HG02798 (cell line): ENCODE data around the gene EIF4G2.

Experiments
- ATAC-seq: cut with Tn5 transposase; IDR thresholded peaks from one replicate; pipeline ENCODE4 v1.9.1; 2021; ENCODE audit warnings: mild to moderate bottlenecking; ENCODE audit not compliant: unreplicated experiment, poor library complexity

The EIF4G2 gene

DNA sequence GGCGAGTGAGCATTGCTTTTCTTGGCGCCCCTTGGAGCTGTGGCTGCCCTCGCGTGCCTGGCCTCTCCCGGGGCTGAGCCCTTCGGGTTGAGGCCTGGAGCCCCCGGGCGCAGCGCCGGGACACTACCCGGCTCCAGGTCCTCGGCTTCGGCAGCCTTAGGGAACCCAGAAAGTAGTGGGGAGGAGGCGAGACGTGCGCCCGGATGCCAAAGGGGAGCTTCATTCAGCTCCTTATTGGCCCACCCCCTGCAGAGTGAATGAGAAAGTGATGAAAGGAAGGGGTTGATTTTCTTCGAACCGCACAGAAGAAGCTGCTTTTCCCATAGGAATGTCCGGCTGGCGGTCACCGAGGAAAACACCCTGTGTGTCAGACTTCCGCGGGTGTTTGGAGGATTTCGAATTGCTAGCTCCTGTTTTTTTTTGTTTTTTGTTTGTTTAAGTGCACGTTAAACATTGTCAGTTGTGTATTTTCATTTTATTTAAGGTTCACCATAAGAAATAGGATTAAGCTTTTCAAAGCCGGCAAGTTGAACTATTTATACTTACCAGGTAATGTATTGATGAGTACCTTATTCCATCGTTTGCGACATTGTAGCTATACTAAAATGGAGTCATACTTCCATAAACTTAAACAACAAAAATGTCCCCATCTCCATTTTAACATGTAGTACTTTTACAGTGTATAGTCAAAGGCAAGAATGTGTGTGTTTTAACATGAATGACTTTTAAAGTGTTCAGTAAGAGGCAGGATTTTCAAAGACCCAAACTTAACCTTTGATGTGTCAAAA is 841 bp upstream of the EIF4G2 start:
- peak; percentile 17 for ATAC-seq

GRCh38 chr11:10808235-10808552 is 532 bp downstream of the EIF4G2 start:
- peak; percentile 3 for ATAC-seq

DNA sequence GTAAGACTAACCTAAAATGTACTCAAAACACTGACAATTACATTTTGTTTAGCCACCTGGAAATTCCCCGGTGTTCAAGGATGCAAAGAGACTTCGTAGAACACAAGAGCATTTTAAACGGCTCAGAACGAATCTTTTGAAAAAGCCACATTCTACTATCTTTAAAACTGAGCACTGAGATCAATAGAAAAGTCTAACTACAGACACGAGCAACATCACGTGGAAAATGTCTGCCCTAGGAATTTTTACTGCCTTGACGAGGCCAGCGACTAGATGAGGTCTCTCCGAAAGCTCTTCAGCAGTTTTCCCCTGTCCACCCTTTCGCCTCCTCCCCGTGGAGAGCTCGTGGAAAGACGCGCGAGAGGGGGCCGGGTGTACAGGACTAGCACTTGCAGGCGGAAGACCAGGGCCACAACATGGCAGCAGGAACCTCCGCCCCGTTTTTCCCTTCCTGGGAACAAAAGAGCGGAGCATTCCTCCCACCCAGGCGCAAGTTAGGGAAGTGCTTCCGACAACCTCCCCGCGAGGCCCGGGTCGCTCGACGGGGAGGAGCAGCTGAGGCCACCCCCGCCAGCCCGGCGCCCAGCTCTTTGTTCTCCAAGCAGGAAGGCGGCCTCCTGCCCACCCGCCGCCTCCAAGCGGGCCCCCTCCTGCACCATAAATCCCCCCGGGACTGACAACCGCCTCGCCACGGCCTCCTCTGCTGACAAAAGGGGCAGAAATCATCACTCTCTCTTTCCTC is 1.1 kb downstream of the EIF4G2 start:
- ATAC-seq, result peak; percentile 7

GRCh38 chr11:10806206-10806605 is 2.5 kb downstream of the EIF4G2 start:
- ATAC-seq, result no peak

DNA sequence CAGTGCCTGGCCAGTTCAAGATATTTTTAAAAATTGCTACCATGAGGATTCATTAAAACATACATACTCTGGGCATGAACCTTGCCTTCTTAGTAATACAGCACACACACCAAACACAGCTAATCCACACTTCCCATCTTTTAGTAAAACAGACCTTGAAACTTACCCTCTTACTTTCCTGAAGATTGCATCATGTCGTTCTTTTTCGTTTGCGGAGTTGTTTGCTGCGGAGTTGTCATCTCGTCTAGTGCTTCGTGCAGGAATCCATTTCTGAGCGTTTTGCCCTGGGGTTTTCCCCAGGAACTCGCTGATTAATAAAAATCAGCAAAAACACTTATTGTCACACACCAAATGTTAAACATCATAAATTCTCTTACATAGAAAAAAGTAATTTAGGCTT is 3.0 kb downstream of the EIF4G2 start:
- no peak for ATAC-seq

DNA sequence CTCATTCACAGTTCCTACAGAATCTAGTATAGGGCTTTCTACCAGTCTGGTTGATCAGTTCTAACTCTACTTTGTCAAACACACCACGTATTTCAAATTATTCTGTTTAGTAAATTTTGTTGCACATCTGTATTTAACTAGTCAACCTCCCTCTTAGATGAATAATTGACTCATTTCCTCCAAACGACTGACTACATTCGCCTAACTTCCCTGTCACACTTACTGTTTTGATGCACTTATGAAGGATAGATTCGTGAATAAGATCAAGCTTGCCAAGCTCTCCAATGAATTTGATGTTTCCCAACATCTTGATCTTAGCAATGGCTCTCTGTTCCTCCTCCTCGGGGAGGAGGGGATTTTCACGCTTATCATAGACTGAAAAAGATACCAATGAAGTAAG is 5.0 kb downstream of the EIF4G2 start:
- no peak for ATAC-seq

- no peak for ATAC-seq
These were observed 8.4 kb downstream of the EIF4G2 start for GRCh38 chr11:10800292-10800691.

DNA sequence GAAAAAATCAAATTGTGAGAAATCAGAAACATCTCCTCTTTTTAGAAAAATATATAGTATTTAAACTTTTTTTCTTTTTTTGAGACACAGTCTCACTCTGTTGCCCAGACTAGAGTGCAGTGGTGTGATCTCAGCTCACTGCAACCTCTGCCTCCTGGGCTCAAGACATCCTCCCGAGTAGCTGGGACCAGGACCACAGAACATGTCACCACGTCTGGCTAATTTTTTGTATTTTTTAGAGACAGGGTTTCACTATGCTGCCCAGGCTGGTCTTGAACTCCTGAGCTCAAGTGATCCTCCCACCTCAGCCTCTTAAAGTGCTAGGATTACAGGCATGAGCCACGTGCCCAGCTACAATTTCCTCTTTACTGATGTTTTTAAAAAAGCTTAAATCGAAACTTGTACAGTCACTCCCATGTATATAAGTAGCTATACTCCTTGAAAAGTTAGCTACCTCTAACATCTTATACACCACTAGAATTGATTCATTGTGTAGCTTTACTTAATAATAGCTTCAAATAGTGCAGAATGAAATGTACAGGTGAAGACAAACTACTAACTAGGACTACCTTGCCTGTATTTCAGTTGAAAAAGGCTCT is 10.3 kb downstream of the EIF4G2 start:
- no peak for ATAC-seq

DNA sequence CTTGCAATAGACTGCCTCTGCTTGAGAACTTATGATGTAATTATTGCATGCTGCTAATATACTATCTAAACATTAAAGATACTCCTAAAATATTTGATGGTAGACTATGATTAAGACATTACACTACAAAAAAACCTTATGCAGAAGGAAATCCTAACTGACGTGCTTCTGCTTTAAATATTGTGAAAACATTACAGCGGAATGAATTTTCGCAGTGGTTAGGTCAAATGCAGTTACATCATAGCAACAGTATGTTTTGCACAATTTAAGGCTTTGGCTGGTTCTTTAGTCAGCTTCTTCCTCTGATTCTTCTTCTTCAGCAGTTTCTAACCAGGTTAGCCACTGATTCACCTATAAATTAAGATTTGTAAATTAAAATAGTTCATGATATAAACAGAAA is 11.2 kb downstream of the EIF4G2 start:
- no peak for ATAC-seq

GRCh38 chr11:10797001-10797400 is 11.7 kb downstream of the EIF4G2 start:
- ATAC-seq, result no peak

GRCh38 chr11:10796191-10796590 is 12.5 kb downstream of the EIF4G2 start:
- no peak for ATAC-seq

DNA sequence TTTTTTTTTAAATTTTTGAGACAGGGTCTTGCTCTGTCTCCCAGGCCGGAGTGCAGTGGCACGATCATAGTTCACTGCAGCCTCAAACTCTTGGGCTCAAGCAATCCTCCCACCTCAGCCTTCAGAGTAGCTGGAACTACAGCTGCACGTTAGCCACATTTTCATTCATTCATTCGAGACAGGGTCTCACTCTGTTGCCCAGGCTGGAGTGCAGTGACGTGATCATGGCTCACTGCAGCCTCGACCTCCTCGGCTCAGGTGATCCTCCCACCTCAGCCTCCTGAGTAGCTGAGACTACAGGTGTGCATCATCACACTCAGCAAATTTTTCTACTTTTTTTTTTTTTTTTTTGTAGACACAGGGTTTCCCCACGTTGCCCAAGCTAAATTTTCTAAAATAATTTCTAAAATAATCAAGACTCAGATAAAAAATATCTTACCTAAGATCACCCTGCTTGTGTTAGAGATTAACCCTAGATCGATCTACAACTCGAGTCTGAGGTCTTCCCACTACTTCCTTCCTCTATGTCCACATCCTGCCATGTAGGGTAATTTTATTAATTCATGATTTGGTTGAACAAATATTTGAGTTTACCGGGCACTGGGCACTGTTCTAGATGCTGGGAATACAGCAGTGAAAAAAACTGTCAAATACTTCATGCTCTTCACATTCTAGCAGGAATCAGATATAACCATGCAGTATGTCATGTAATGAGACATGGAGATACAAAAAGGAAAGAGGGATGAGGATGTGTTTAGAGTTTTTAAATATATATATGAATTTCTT is 15.1 kb downstream of the EIF4G2 start:
- ATAC-seq, result no peak

DNA sequence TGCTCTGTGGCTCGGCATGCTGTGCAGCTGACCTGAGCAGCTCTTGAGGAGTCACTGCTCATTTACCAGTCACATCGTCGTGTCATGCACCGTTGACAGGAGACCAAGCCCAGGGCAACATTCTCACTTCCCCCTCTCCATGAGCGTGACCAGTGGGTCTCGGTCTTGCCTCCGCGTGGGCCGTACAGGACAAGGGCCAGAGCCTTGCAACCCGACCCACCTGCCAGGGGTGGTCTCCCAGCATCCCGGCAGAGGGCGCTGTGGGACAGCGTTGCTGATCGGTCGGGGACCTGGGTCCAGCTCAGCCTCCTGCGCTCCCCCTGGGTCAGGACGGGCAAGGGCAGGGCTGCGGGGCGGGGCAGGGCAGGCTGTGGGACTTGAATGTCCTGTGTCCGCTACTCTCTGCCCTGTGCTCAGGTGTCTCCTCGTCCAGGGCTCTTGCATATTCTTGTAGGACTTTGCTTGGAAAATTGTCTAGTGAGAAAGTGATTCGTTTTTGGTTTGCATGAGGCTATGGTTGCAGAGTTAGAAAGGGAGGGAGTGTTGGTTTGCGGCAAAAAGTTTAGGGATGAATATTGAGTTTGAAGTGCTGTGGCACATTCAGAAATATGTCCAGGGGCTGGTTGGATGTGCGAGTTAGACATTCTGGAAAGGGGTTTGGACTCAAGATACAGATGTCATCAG is 16.2 kb downstream of the EIF4G2 start:
- peak; percentile 96 for ATAC-seq

- ATAC-seq, result no peak
These were observed 22.3 kb downstream of the EIF4G2 start for GRCh38 chr11:10786451-10786850.

GRCh38 chr11:10785146-10785474 is 23.6 kb downstream of the EIF4G2 start:
- ATAC-seq, result no peak

DNA sequence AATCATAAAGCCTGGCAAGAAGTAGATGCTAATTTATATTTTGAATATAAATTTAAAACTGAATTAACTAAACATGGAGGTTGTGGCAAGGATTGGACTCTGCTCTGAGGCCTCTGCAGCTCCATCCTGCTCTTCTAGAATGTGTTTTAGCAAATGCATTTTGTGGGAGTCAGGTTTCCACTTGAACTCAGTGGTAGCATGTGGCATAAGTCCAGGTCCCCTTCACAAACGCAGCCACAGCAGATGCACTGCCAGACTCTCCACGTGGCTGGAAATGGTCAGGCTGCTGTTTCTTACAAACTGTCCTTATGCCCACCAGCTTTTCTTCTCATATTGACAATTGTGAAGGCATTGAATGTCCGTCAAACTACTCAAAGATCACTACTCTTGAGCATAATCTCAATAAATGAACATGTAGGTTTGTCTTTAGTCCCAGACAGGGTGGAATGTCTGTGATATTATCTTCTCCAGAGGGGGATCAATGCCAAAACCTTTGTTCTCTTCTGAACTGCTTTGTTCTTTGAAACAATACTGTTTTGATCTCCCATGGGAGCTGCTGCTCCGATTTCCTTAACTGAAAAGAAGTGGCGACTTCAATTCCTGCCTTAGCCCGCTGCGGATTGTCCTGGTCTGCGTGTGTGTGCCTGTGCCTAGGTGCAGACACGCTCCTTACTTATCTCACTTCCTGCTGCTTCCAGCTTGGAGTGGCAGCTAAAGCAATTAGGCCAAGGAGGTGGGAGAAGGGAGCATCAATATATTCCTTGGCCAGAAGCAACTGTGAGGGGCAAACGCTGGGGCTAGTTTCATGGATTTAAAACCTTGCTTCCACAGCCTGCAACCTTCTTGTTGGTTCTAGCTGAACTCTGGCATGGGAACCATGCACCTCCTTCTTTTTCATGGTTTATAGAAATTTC is 24.2 kb downstream of the EIF4G2 start:
- no peak for ATAC-seq

- ATAC-seq, result no peak
These were observed 28.7 kb downstream of the EIF4G2 start for GRCh38 chr11:10780040-10780439.

DNA sequence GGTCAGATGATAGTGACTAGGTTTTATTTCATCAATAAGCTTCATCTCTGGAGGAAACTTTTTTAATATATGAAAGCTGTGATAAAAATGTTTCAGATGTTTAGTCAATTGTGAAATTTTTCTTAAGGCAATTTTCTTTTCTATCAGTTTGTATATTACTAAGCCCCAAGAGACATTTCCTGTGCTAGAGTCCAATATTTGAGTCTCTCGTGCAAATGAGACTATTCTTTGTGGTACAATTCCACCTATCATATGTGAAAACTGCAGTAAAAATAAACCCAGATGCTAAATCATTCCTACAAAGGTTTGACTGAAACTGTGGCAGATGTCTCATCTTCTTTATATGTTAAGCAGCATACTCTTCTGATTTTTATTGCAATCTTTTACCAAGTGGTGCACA is 29.6 kb downstream of the EIF4G2 start:
- no peak for ATAC-seq

- ATAC-seq, result no peak
These were observed 30.3 kb downstream of the EIF4G2 start for GRCh38 chr11:10778217-10778970.
